GM23248 (cell line): ENCODE results near the gene TIAM2.

Experiments used
- EZH2 ChIP-seq: fragments of 200-600 bp; sonication (generic); IDR thresholded peaks from 2 replicates; pipeline ENCODE4 v1.6.1; 2018; ENCODE audit warnings: antibody characterized with exemption, mild to moderate bottlenecking; ENCODE audit not compliant: insufficient read depth, poor library complexity, severe bottlenecking
- EZH2phosphoT487 ChIP-seq: fragments of 200-600 bp; sonication (generic); IDR thresholded peaks from 2 replicates; pipeline ENCODE4 v1.6.1; 2018; ENCODE audit warnings: antibody characterized with exemption, moderate library complexity, mild to moderate bottlenecking, low read depth; ENCODE audit not compliant: insufficient read depth

DNA sequence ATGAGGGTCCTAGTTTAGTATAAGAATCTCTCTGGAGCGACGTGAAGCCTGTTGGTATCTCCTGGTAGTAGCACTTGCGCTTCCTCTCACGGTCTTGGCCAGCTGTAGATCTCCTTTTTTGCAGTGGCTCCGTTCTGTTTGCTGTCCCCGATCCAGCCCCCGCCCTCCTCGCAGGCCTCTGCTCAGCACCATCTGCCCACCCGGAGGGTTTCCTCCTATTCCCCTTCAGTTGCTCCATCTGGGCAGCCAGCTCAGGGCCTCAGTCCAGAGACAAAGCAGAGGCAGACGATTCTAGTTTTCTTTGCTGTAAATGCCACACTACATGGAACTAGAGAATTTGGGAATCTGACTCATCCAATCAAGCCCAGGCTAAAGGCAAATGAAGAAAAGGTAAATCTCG is 126.6 kb downstream of the TIAM2 start:
- no peak for TF ChIP-seq EZH2
- TF ChIP-seq EZH2phosphoT487 = no peak
